K562 (cell line): ENCODE measurements around the gene CPN2. TPM values are rescaled to one million over a fixed set of nuclear protein-coding genes. Genes with fewer than 3 reads are reported as not detected.

Experiments used
- ATAC-seq: fragments of 200-7000 bp; cut with Tn5 transposase; 3 replicates; pipeline ENCODE4 v1.9.1; 2020; ENCODE audit warnings: moderate library complexity
- BruUV-seq: library from RNA; stranded (reverse); fragments of 400-500 nt; replicated peaks from 2 replicates; lab custom pipeline; 2021; lab: Mats Ljungman, UMichigan
- CTCF ChIA-PET: fragments of 300-600 bp; formaldehyde crosslinking; extraction: SDS; loops from one replicate; lab custom pipeline; 2021; ENCODE audit warnings: low intra/inter-chr PET ratio; lab: Yijun Ruan, JAX
- POLR2A ChIA-PET: fragments of 300-600, 350-650 bp; sonication (Branson Sonifier 250); formaldehyde crosslinking; extraction: SDS; loops from one replicate; lab custom pipeline; 2021; ENCODE audit warnings: antibody characterized with exemption, inconsistent platforms; lab: Yijun Ruan, JAX
- DNase-seq, 4 experiments: peaks; one replicate each; pipeline versions ENCODE4 v3.0.0 to v3.0.0-alpha.2; 2011 to 2018; ENCODE audit warnings: low spot score in 3 of 4, mixed read lengths in 3 of 4; ENCODE audit errors: extremely low read depth in 1 of 4
- FAIRE-seq: peaks from 2 replicates; lab custom pipeline; 2011; peaks lifted over from hg19 to GRCh38; lab: Jason Lieb, UNC
- H2AFZ ChIP-seq: 2 replicates; pipeline ENCODE4 v1.6.0; 2011; ENCODE audit warnings: low read depth, low read length, control low read depth, inconsistent platforms
- H3K27ac ChIP-seq: fragments of 200-600 bp; 3 replicates; pipeline ENCODE4 v1.8.0; 2011; ENCODE audit warnings: low read depth, mild to moderate bottlenecking, control low read depth, inconsistent platforms, low read length, moderate library complexity, mixed read lengths; ENCODE audit errors: extremely low read depth
- H3K27me3 ChIP-seq, 2 experiments: fragments of 300-600 bp in 1 of 2; 2 replicates in 1 of 2; 3 replicates in 1 of 2; pipeline versions ENCODE4 v1.6.0 to v1.8.0; 2011; ENCODE audit warnings: inconsistent platforms in 2 of 2, low read length in 2 of 2, mild to moderate bottlenecking in 1 of 2, mixed read lengths in 1 of 2, moderate library complexity in 1 of 2; ENCODE audit not compliant: control insufficient read depth in 2 of 2, insufficient read depth in 2 of 2
- H3K36me3 ChIP-seq: fragments of 300-600 bp; 3 replicates; pipeline ENCODE4 v1.8.0; 2011; ENCODE audit warnings: mild to moderate bottlenecking, low read length, inconsistent platforms; ENCODE audit not compliant: control insufficient read depth, insufficient read depth
- H3K4me1 ChIP-seq, 2 experiments: fragments of 200-600 bp in 1 of 2; replicated peaks in 1 of 2; 2 replicates in 1 of 2; 3 replicates in 1 of 2; pipeline versions ENCODE4 v1.5.1 to v1.8.0; 2011; ENCODE audit warnings: inconsistent platforms in 2 of 2, low read length in 2 of 2, mild to moderate bottlenecking in 1 of 2, mixed read lengths in 1 of 2, moderate library complexity in 1 of 2; ENCODE audit not compliant: control insufficient read depth in 2 of 2, insufficient read depth in 2 of 2
- H3K4me2 ChIP-seq: 2 replicates; pipeline ENCODE4 v1.6.1; 2011; ENCODE audit warnings: low read length, control low read depth, inconsistent platforms, mixed read lengths; ENCODE audit not compliant: insufficient read depth
- H3K4me3 ChIP-seq: fragments of 200-600 bp; sonication (generic), shearing (Covaris generic); 2 replicates; pipeline ENCODE4 v1.5.1; 2016; ENCODE audit warnings: control low read depth, inconsistent platforms
- H3K79me2 ChIP-seq: fragments of 200-600 bp; 3 replicates; pipeline ENCODE4 v1.8.0; 2011; ENCODE audit warnings: low read length, inconsistent platforms; ENCODE audit not compliant: control insufficient read depth, insufficient read depth
- H3K9ac ChIP-seq, 2 experiments: 2 replicates each; pipeline versions ENCODE4 v1.6.0 to v1.6.1; 2011; ENCODE audit warnings: low read depth in 2 of 2, low read length in 2 of 2, control low read depth in 1 of 2, inconsistent platforms in 1 of 2, mild to moderate bottlenecking in 1 of 2, mixed read lengths in 1 of 2; ENCODE audit not compliant: insufficient read depth in 1 of 2
- H3K9me1 ChIP-seq: one replicate; pipeline ENCODE4 v1.6.0; 2011; ENCODE audit warnings: inconsistent platforms, mild to moderate bottlenecking, low read length, moderate library complexity; ENCODE audit not compliant: control insufficient read depth, insufficient read depth
- H3K9me3 ChIP-seq: replicated peaks from 2 replicates; pipeline ENCODE4 v1.5.1; 2011; ENCODE audit warnings: low read depth, low read length, inconsistent platforms; ENCODE audit not compliant: control insufficient read depth, insufficient read depth
- H4K20me1 ChIP-seq: replicated peaks from 2 replicates; pipeline ENCODE4 v1.6.1; 2011; ENCODE audit warnings: low read length, inconsistent platforms, mixed read lengths; ENCODE audit not compliant: control insufficient read depth, insufficient read depth
- BRF2 ChIP-seq: IDR thresholded peaks from 3 replicates; pipeline ENCODE4 v1.6.1; 2011; ENCODE audit warnings: borderline replicate concordance, mild to moderate bottlenecking; ENCODE audit not compliant: insufficient read length, insufficient read depth
- CXXC5 ChIP-seq: fragments of 250-450 bp; sonication (Bioruptor Pico); IDR thresholded peaks from 2 replicates; pipeline ENCODE4 v1.8.0; 2022; ENCODE audit warnings: inconsistent platforms, mild to moderate bottlenecking, moderate library complexity
- JUN ChIP-seq, 2 experiments: sonication (generic) in 1 of 2; formaldehyde crosslinking in 1 of 2; IDR thresholded peaks; 2 replicates each; pipeline versions ENCODE4 v1.6.1 to v1.8.0; 2012 to 2022; ENCODE audit warnings: borderline replicate concordance in 2 of 2, mild to moderate bottlenecking in 2 of 2, improper control_type of control experiment in 1 of 2, low read depth in 1 of 2, low read length in 1 of 2, missing genetic modification reagents in 1 of 2
- NFXL1 ChIP-seq: fragments of 450-650 bp; formaldehyde crosslinking; IDR thresholded peaks from 2 replicates; pipeline ENCODE4 v1.4.0; 2021; ENCODE audit warnings: mild to moderate bottlenecking
- PCBP1 ChIP-seq: fragments of 200-400 bp; formaldehyde crosslinking; IDR thresholded peaks from 2 replicates; pipeline ENCODE4 v1.6.1; 2018; ENCODE audit warnings: mild to moderate bottlenecking, low read depth, low read length; ENCODE audit not compliant: poor library complexity, severe bottlenecking
- RFX7 ChIP-seq: fragments of 250-450 bp; sonication (Bioruptor Pico); IDR thresholded peaks from 2 replicates; pipeline ENCODE4 v1.5.1; 2021; ENCODE audit warnings: mild to moderate bottlenecking
- ZNF124 ChIP-seq: sonication (generic); formaldehyde crosslinking; IDR thresholded peaks from 2 replicates; pipeline ENCODE4 v1.8.1; 2022; ENCODE audit warnings: missing genetic modification reagents
- ZNF263 ChIP-seq: sonication (generic); formaldehyde crosslinking; IDR thresholded peaks from 2 replicates; pipeline ENCODE4 v1.8.0; 2022; ENCODE audit warnings: mild to moderate bottlenecking, missing genetic modification reagents, borderline replicate concordance
- ZNF318 ChIP-seq, 2 experiments: fragments of 450-650 bp; IDR thresholded peaks; 2 replicates each; pipeline ENCODE4 v1.6.1; 2016; ENCODE audit warnings: mild to moderate bottlenecking in 2 of 2, borderline replicate concordance in 1 of 2, low read depth in 1 of 2, moderate library complexity in 1 of 2
- ZNF639 ChIP-seq, 2 experiments: fragments of 200-800 bp in 1 of 2; sonication (Bioruptor generic) in 1 of 2; sonication (generic) in 1 of 2; formaldehyde crosslinking in 1 of 2; IDR thresholded peaks in 1 of 2; conservative IDR thresholded peaks in 1 of 2; 2 replicates each; pipeline versions ENCODE4 v1.5.0 to v1.6.1; 2016 to 2020; ENCODE audit warnings: missing compliant biosample characterization in 1 of 2, missing genetic modification characterization in 1 of 2, missing genetic modification reagents in 1 of 2
- WGBS: fragments of 100-300 bp; shearing (Covaris generic); methylation state at CpG from one replicate; pipeline ENCODE4 v1.1.6; 2016; ENCODE audit warnings: low coverage, mixed read lengths; ENCODE audit not compliant: insufficient coverage; ENCODE audit errors: missing lambda C conversion rate; 5-methylcytosine and 5-hydroxymethylcytosine counted together
- in situ Hi-C: fragments of 300-500 bp; cut with MboI; formaldehyde crosslinking; loops from 4 replicates; pipeline ENCODE4 v1.15.0; 2018; ENCODE audit warnings: inconsistent platforms, mixed read lengths
- intact Hi-C: fragments of 100-400 bp; cut with micrococcal nuclease; formaldehyde crosslinking; loops from 2 replicates; pipeline ENCODE4 v1.14.2; 2022
- polyA plus RNA-seq, 8 experiments: library from polyadenylated mRNA; depleted of rRNA in 4 of 8; stranded (reverse) in 5 of 8; unstranded in 3 of 8; fragments of >200 nt; fragmentation: Nextera tagmentation in 2 of 8; fragmentation: Illumina TruSeq in 1 of 8; extraction: Ambion mirVana in 2 of 8; extraction: Trizol in 1 of 8; gene quantifications; 2 replicates each; pipeline versions ENCODE4 v1.2.1 to v1.2.3, GENCODE V29; 2011 to 2014; ENCODE audit warnings: inconsistent platforms in 1 of 8, missing spikeins in 1 of 8
- total RNA-seq, 7 experiments: library from RNA; depleted of rRNA in 6 of 7; stranded (reverse); fragments of >200 nt in 6 of 7; fragmentation: Illumina TruSeq in 2 of 7; extraction: Trizol in 2 of 7; gene quantifications; 2 replicates each; pipeline versions ENCODE4 v1.2.1 to v1.2.3, GENCODE V29; 2011 to 2021; ENCODE audit warnings: low replicate concordance in 1 of 7

The CPN2 gene
- total and polyA plus RNA-seq, 9 of the 15 experiments (the other 6 are each of a cell fraction or from before 2014, with no cell fraction given): not detected

- DNase-seq (no peak), FAIRE-seq (no peak), ATAC-seq (no peak)
- no peak overlapping the region for H3K27ac ChIP-seq
- no peaks in the 10 kb centered on the region; a peak in 1 of 5 replicates for H3K27me3 ChIP-seq
- H3K79me2 ChIP-seq: no peaks in the 10 kb centered on the region
- POLR2A ChIA-PET: no interaction called here
- intact Hi-C loops (no loop called here), in situ Hi-C loops (loop anchor here (25.0 kb wide), 1 partner anchor 1489 kb away; no protein-coding TSS in a partner anchor)
- no peak overlapping the region for H3K4me3 ChIP-seq
- H3K9me1 ChIP-seq: no peaks in the 10 kb centered on the region
- H2AFZ ChIP-seq: no peak overlapping the region
- no peaks in the 10 kb centered on the region; the same call in 1 of the 2 replicates for H3K9me3 ChIP-seq
- H3K36me3 ChIP-seq: no peaks in the 10 kb centered on the region
- no peak overlapping the region for H3K4me2 ChIP-seq
- CTCF ChIA-PET: no interaction called here
- no peaks in the 10 kb centered on the region for H4K20me1 ChIP-seq
- H3K9ac ChIP-seq: no peak overlapping the region
- H3K4me1 ChIP-seq: peaks cover 0 to 3% of the 10 kb centered on the region in 2 experiments; a peak in 1 of 5 replicates
- WGBS: 64% methylated on average over 6 of the region's 6 CpGs
- no TSS peak for BruUV-seq
- no peak for TF ChIP-seq ZNF318 (IDR thresholded peaks at IDR 0.05; ENCODE audit: borderline replicate concordance in 1 of 2, low read depth in 1 of 2)
- TF ChIP-seq ZNF639 (CRISPR knock-in tag; conservative IDR thresholded peaks at IDR 0.05 in 1 of 2, IDR thresholded peaks at IDR 0.05 in 1 of 2): no peak
- no peak for TF ChIP-seq NFXL1
- TF ChIP-seq ZNF124: no peak
- no peak for TF ChIP-seq PCBP1
- TF ChIP-seq ZNF263 (CRISPR knock-in tag): no peak
- TF ChIP-seq JUN (IDR thresholded peaks at IDR 0.05; ENCODE audit: borderline replicate concordance, low read depth, low read length): no peak
- TF ChIP-seq JUN (CRISPR knock-in tag; IDR thresholded peaks at IDR 0.05; ENCODE audit: borderline replicate concordance): no peak
- TF ChIP-seq BRF2: no peak
- no peak for TF ChIP-seq RFX7 (CRISPR knock-in tag)
- no peak for TF ChIP-seq CXXC5 (CRISPR knock-in tag)
Observed at GRCh38 chr3:194300936-194301335, 50.2 kb downstream of the CPN2 start.
